Esophagus (tissue), 2 donors: ENCODE results near the gene TK1. TPM values are rescaled to one million over a fixed set of nuclear protein-coding genes. Genes with fewer than 3 reads are reported as not detected.

Experiments used
- H3K27ac ChIP-seq, 2 donors: one replicate each; pipeline ENCODE4 v1.5.1; 2013; ENCODE audit warnings: low read depth in 2 of 2, mild to moderate bottlenecking in 2 of 2, inconsistent platforms in 1 of 2, low read length in 1 of 2, moderate library complexity in 1 of 2
- H3K27me3 ChIP-seq, 2 donors: one replicate each; pipeline ENCODE4 v1.6.1; 2013; ENCODE audit warnings: low read length in 2 of 2, control low read depth in 1 of 2, mild to moderate bottlenecking in 1 of 2; ENCODE audit not compliant: insufficient read depth in 2 of 2, control insufficient read depth in 1 of 2
- H3K36me3 ChIP-seq, 2 donors: one replicate each; pipeline ENCODE4 v1.6.1; 2013; ENCODE audit warnings: low read length in 1 of 2; ENCODE audit not compliant: control insufficient read depth in 2 of 2, insufficient read depth in 2 of 2
- H3K4me1 ChIP-seq, 2 donors: one replicate each; pipeline ENCODE4 v1.6.1; 2013; ENCODE audit warnings: low read length in 1 of 2; ENCODE audit not compliant: control insufficient read depth in 2 of 2, insufficient read depth in 2 of 2
- H3K4me3 ChIP-seq, 2 donors: one replicate each; pipeline ENCODE4 v1.5.1; 2013; ENCODE audit warnings: low read length in 2 of 2, mild to moderate bottlenecking in 2 of 2, low read depth in 1 of 2, moderate library complexity in 1 of 2
- H3K9me3 ChIP-seq, 2 donors: one replicate each; pipeline ENCODE4 v1.6.1; 2013; ENCODE audit warnings: mild to moderate bottlenecking in 2 of 2, low read depth in 1 of 2, low read length in 1 of 2, moderate library complexity in 1 of 2; ENCODE audit not compliant: control insufficient read depth in 2 of 2, insufficient read depth in 1 of 2
- WGBS, 2 donors: extraction: QIAGEN DNeasy Blood & Tissue Kit; methylation state at CpG; one replicate each; pipeline ENCODE4 v1.1.7; 2013; 5-methylcytosine and 5-hydroxymethylcytosine counted together
- polyA plus RNA-seq, 2 donors: library from polyadenylated mRNA; stranded (reverse); fragments of 200-250 nt; gene quantifications; one replicate each; pipeline ENCODE4 v1.2.3, GENCODE V29; 2013
- donor health status: healthy with polysubstance abuse.
- donor health status: Bipolar disorder and iron deficiency.

TK1 gene
- polyA plus RNA-seq, 2 donors, result 16.9 to 37.4 TPM

DNA sequence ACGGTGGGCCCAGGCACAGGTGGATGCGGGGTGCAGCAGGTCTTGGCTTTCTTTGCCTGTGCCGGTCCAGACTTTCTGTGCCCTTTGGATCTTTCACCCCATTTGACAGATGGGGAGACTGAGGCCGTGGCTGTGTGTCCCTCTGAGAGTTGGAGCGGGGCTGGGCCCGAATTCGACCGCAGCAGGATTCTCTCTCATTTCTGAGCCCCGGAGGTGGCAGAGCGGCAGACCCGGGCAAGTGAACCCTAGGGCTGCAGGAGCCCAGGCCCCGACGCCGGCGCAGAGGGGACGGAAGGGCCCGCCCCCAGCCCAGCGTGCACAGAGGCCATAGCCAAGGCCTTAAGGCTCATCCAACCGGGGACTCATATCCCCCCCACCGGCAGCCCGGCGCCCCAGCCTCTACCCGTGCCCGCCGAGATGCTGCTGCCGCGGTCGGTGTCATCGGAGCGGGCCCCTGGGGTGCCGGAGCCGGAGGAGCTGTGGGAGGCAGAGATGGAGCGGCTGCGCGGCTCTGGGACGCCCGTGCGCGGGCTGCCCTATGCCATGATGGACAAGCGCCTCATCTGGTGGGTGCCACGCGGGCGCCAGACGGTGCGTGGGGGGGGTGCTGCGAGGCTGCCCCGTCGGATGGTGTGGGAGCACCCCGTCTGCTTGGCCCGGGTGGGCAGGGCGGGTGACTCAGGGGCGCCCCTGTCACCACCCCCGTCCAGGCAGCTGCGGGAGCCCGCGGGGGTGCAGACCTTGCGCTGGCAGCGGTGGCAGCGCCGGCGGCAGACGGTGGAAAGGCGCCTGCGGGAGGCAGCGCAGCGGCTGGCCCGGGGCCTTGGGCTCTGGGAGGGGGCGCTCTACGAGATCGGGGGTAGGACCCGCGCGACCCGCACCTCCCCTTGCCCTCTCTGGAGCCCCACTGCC is 55.4 kb downstream of the TK1 start:
- H3K36me3 ChIP-seq, result peaks cover 0 to 3% of the 10 kb centered on the region in 2 donors
- 18 to 19% methylated on average over 63 to 74 of the region's 74 CpGs for WGBS, 2 donors
- peak overlapping the region; percentile 38 to 49 for H3K4me3 ChIP-seq
- no peaks in the 10 kb centered on the region for H3K27me3 ChIP-seq
- peaks cover 9 to 24% of the 10 kb centered on the region in 2 donors for H3K4me1 ChIP-seq
- H3K9me3 ChIP-seq, result no peaks in the 10 kb centered on the region
- peak overlapping the region in 1 of 2 donors; percentile 19 for H3K27ac ChIP-seq

DNA sequence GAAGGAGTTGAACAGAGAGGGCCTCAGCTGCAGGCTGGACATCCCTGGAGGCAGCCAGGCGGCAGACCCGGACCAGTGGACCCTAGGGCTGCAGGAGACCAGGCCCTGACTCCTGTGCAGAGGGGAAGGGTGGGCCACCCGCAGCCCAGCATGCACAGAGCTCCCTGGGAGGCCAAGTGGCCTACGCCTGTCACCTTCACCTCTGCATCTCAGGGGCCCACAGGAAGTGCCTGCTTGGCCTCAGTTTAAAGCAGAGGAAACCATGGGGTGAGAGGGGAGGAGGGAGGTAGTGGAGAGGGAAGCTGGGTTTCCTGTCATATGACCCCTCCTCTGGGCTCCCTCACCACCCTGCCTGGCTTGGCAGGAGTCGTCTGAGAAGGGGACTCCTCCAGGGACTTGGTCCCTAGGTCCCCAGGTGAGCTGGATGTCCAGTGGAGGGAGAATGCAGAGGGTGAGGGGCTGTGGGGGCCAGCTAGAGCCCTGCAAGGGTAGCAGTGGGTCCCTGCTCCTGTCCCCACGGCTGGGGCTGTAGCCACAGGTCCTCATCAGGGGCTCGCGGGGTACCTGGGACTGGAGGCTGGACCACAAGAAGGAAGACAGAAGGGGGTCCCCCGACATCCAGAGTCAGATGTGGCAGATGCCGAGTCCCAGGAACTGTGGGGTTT is 56.3 kb downstream of the TK1 start, which contains the start of gene TMC8:
TSS of gene TMC8 (plus strand) at position 335 of the 665 bp plus-strand sequence. CDS start 818 bp downstream, outside the sequence.
- peak within 1 kb of the TSS; percentile 53 to 71 for H3K27ac ChIP-seq
- no peaks in the 10 kb centered on the region for H3K27me3 ChIP-seq
- 62 to 65% methylated on average over 10 of the region's 10 CpGs for WGBS, 2 donors
- peaks cover 0 to 4% of the 10 kb centered on the region in 2 donors for H3K36me3 ChIP-seq
- no peaks in the 10 kb centered on the region for H3K9me3 ChIP-seq
- peak within 1 kb of the TSS; percentile 38 to 49 for H3K4me3 ChIP-seq
- peaks cover 9 to 29% of the 10 kb centered on the region in 2 donors for H3K4me1 ChIP-seq

DNA sequence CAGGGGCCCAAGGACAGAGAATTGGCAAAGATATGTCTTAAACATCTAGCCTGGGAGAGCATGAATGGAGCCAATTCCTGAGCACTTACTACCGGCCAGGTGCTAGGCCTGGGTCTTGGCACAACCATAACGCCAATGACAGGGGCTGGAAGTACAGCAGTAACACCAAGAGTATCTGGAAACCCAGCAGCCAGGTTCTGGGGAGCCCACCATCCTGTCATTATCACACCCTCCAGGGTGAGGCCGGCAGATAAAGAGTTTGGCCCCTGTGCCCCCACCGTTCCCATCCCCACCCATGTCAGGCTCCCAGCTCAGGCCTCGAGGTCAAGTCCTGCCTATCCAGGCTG is 56.8 kb downstream of the TK1 start:
- Histone ChIP-seq H3K9me3 (no peaks in the 10 kb centered on the region), H3K4me1 (peaks cover 9 to 34% of the 10 kb centered on the region in 2 donors), H3K4me3 (no peak overlapping the region), H3K27me3 (no peaks in the 10 kb centered on the region), H3K27ac (peak overlapping the region; percentile 38 to 71), H3K36me3 (peaks cover 0 to 8% of the 10 kb centered on the region in 2 donors)
- 43 to 44% methylated on average over 5 of the region's 5 CpGs for WGBS, 2 donors

DNA sequence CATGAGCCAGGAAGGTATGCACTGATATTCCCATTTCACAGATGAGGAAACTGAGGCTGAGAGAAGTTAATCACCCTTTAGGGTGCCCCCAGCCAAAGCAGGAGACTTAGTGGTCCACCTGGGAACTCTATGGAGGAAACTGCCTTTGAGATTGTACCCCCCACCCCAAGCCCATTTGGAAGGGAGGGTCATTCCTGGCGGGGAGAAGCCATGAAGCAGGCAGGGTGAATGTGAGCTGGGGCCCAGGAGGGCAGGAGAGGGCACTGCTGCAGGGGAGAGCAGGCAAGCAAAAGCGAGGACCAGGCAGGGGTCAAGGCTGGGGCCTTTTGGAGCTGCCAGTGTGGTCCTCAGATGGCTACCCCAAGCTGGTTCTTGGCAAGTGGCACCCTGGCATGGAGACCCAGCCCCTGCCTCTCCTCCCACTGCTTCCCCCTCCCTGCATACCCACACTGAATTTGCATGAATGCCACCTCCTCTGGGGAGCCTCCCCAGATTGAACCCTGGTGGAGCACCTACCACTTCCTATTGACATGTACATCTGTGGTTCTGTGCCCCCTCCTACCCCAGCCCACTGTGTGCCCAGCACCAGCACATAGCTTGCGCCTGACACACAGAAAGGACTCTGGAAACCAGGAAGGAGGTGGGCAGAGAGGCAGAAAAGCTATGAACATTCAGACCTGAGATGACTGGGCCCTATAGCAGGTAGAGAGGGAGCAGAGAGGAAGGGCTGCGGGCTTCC is 57.3 kb downstream of the TK1 start:
- Histone ChIP-seq H3K4me1 (peaks cover 9 to 39% of the 10 kb centered on the region in 2 donors), H3K9me3 (no peaks in the 10 kb centered on the region), H3K36me3 (peaks cover 0 to 8% of the 10 kb centered on the region in 2 donors), H3K27me3 (no peaks in the 10 kb centered on the region), H3K27ac (peak overlapping the region; percentile 53 to 71), H3K4me3 (no peak overlapping the region)
- 70 to 75% methylated on average over 4 of the region's 4 CpGs for WGBS, 2 donors

DNA sequence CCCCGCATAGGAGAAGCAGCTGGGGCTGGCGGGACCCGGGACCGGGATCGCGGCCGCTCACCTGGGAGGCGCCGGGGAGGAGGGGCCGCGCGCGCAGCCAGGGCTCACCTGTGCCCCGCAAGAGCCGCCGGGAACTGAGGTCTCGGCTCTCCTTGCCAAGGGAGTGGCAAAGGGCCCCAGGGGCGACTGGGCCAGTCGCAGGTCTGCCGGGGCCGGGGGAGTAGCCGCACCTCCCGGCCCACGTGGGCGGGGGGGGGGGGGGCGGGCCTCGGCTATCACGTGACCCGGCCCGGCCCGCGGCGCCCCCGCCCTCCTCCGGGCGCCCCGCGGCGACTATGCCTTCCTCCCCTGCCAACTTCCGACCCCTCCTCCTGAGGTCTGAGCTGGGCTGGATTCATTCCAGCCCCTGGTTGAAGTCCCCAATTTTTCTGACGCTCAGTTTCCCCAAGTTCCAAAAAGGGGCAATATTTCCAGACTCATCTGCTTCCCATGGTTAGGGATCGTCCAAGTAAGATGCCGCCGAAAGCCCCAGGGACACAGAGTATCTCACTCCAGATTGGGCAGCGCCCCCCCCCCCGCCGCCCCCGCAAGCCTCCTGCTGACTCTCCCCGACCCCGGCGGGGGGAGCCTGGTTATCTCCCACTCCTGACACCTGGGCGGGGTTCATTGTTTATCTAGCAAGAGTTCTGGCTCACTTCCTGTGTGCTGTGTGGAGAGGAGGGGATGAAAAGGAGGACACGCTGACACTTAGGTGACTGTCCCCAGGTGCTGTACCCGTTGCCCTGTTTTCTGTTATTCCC is 58.1 kb downstream of the TK1 start, which contains the start of gene TMC6:
TSS of gene TMC6 (minus strand) at position 205 of the 800 bp plus-strand sequence. CDS start 1,923 bp downstream, outside the sequence.
- Histone ChIP-seq H3K36me3 (peaks cover 0 to 11% of the 10 kb centered on the region in 2 donors), H3K27me3 (no peaks in the 10 kb centered on the region), H3K9me3 (no peaks in the 10 kb centered on the region), H3K4me1 (peaks cover 9 to 40% of the 10 kb centered on the region in 2 donors), H3K27ac (peak within 1 kb of the TSS; percentile 81 to 82), H3K4me3 (peak within 1 kb of the TSS; percentile 61 to 65)
- 4% methylated on average over 39 to 52 of the region's 54 CpGs for WGBS, 2 donors

DNA sequence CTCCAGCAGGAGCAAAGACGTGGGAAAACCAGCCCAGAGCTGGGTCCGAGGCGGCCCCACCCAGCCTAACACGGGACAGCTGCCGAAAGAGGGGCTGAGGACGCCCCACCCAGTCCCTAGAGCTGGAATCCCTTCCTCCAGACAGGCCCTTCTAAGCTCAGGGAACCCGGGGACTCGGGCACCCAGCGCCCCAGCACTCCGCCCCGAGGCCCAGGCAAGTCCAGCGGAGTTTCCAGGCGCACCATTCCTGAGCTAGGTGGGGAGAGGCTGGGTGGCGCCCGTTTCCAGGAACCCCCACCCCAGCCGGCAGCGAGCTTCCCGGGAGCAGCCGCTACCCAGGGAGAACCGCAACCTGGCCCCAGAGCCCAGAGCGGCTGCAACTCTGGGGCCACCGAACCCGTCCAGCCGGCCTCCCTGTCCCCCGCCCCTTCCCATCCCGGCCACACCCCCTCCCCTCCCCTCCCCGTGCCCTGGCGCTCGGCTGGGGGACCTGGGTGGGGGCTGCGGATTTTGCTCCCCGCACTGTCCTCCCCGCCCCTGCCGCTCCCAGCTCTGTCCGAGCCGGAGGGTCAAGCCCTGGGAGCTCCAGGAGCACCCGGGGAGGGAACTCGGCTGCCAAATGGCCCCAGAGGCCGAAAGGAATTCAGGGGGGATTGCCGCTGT is 58.8 kb downstream of the TK1 start:
- peak overlapping the region; percentile 81 to 82 for H3K27ac ChIP-seq
- no peaks in the 10 kb centered on the region for H3K27me3 ChIP-seq
- H3K36me3 ChIP-seq, result peaks cover 0 to 13% of the 10 kb centered on the region in 2 donors
- H3K4me3 ChIP-seq, result peak overlapping the region; percentile 61 to 65
- 3 to 4% methylated on average over 39 of the region's 39 CpGs for WGBS, 2 donors
- no peaks in the 10 kb centered on the region for H3K9me3 ChIP-seq
- H3K4me1 ChIP-seq, result peaks cover 9 to 39% of the 10 kb centered on the region in 2 donors

DNA sequence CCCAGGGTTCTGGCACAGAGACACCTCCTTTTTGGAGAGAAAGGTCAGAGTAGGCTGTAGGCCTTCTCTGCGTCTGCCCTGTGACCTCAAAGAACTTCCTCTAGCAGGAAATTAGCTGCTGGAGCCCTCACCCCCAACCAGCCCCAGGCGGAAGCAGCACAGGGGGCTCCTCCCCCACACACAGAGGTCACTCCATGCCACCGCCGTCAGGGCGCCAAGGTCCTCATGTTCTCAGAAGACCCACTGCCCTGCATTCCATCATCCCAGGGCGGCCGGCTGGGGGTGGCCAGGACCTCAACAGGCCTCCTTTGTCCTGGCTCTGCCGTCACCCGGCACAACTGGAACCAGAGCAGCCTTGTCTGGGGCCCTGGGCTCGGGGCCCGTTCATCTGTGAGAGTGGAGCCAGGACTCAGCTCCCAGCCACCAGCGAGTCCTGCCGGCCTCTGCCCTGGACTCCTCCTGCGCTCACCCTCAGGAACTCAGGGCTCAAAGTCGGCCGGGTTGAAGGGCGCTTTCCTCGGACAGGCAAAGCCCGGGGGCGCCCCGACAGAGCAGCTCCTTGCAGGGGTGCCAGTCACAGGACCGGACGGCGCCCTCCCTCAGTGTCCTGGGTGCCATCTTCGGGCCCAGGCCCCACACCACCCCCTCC is 59.5 kb downstream of the TK1 start:
- Histone ChIP-seq H3K4me3 (peak overlapping the region; percentile 61 to 65), H3K36me3 (peaks cover 0 to 19% of the 10 kb centered on the region in 2 donors), H3K27ac (peak overlapping the region; percentile 81 to 82), H3K9me3 (no peaks in the 10 kb centered on the region), H3K27me3 (no peaks in the 10 kb centered on the region), H3K4me1 (peaks cover 9 to 34% of the 10 kb centered on the region in 2 donors)
- 16 to 21% methylated on average over 25 of the region's 25 CpGs for WGBS, 2 donors

DNA sequence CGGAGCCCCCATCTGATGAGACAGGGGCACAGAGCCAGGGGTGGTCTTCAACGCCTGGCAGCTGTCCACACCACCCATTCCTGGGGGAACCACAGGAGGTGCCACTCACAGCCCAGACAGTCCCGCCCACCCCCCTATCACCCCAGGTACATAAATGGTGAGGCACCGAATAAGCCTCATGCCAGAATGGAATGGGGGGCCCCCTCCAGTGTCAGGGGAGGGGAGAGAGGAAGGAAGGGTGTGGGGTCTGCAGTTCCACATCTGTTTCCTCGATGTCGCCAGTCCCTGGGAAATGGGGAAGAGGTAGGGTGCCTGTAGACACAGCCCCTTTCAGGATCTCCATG is 60.0 kb downstream of the TK1 start:
- WGBS, 2 donors, result 65% methylated on average over 6 of the region's 6 CpGs
- Histone ChIP-seq H3K36me3 (peaks cover 0 to 24% of the 10 kb centered on the region in 2 donors), H3K4me1 (peaks cover 7 to 31% of the 10 kb centered on the region in 2 donors), H3K9me3 (no peaks in the 10 kb centered on the region), H3K27ac (peak overlapping the region; percentile 37 to 81), H3K27me3 (no peaks in the 10 kb centered on the region), H3K4me3 (peak overlapping the region; percentile 9 to 61)
